H9 (cell line): ENCODE data around the gene OR13G1. TPM values are rescaled to one million over a fixed set of nuclear protein-coding genes. Genes with fewer than 3 reads are reported as not detected.

Experiments used
- DNase-seq: peaks from one replicate; pipeline ENCODE4 v3.0.0-alpha.2; 2017
- H2AFZ ChIP-seq: one replicate; pipeline ENCODE4 v1.6.1; 2013; ENCODE audit warnings: mild to moderate bottlenecking, low read length, control low read depth, moderate library complexity
- H2AK5ac ChIP-seq: 2 replicates; pipeline ENCODE4 v1.6.1; 2013; ENCODE audit warnings: low read length, control low read depth, mixed read lengths; ENCODE audit not compliant: insufficient read length
- H2BK120ac ChIP-seq: one replicate; pipeline ENCODE4 v1.6.1; 2013; ENCODE audit warnings: low read depth, mild to moderate bottlenecking, low read length, control low read depth, inconsistent platforms; ENCODE audit not compliant: poor library complexity, severe bottlenecking
- H2BK12ac ChIP-seq: 2 replicates; pipeline ENCODE4 v1.6.1; 2013; ENCODE audit warnings: low read length, control low read depth, mixed read lengths, low read depth; ENCODE audit not compliant: insufficient read length
- H2BK15ac ChIP-seq: 2 replicates; pipeline ENCODE4 v1.6.1; 2013; ENCODE audit warnings: low read depth, low read length, control low read depth
- H2BK20ac ChIP-seq: one replicate; pipeline ENCODE4 v1.6.1; 2013; ENCODE audit warnings: low read depth, mild to moderate bottlenecking, low read length, control low read depth, inconsistent platforms; ENCODE audit not compliant: poor library complexity, severe bottlenecking
- H2BK5ac ChIP-seq: 2 replicates; pipeline ENCODE4 v1.6.1; 2013; ENCODE audit warnings: low read length, control low read depth, mixed read lengths; ENCODE audit not compliant: insufficient read length
- H3K14ac ChIP-seq: 2 replicates; pipeline ENCODE4 v1.6.1; 2013; ENCODE audit warnings: low read length, control low read depth; ENCODE audit not compliant: insufficient read depth
- H3K18ac ChIP-seq: 2 replicates; pipeline ENCODE4 v1.6.1; 2013; ENCODE audit warnings: low read depth, mild to moderate bottlenecking, mixed read lengths, low read length, control low read depth; ENCODE audit not compliant: insufficient read length
- H3K23ac ChIP-seq: 2 replicates; pipeline ENCODE4 v1.6.1; 2013; ENCODE audit warnings: low read length, control low read depth, mixed read lengths, low read depth; ENCODE audit not compliant: insufficient read length
- H3K23me2 ChIP-seq: 2 replicates; pipeline ENCODE4 v1.6.1; 2013; ENCODE audit warnings: low read depth, mild to moderate bottlenecking, mixed read lengths, low read length, control low read depth; ENCODE audit not compliant: insufficient read length, poor library complexity, severe bottlenecking
- H3K27ac ChIP-seq: 2 replicates; pipeline ENCODE4 v1.5.1; 2013; ENCODE audit warnings: low read length, control low read depth, mixed read lengths, low read depth; ENCODE audit not compliant: insufficient read length
- H3K27me3 ChIP-seq: 2 replicates; pipeline ENCODE4 v1.6.1; 2013; ENCODE audit warnings: low read length, control low read depth, inconsistent platforms; ENCODE audit not compliant: insufficient read depth
- H3K4ac ChIP-seq: 2 replicates; pipeline ENCODE4 v1.6.1; 2013; ENCODE audit warnings: low read depth, mild to moderate bottlenecking, control low read depth, inconsistent platforms, low read length, moderate library complexity
- H3K4me1 ChIP-seq: 2 replicates; pipeline ENCODE4 v1.6.1; 2013; ENCODE audit warnings: low read length, control low read depth, inconsistent platforms; ENCODE audit not compliant: insufficient read depth
- H3K4me2 ChIP-seq: 2 replicates; pipeline ENCODE4 v1.6.1; 2013; ENCODE audit warnings: low read length, control low read depth, mixed read lengths; ENCODE audit not compliant: insufficient read length, insufficient read depth
- H3K56ac ChIP-seq: 2 replicates; pipeline ENCODE4 v1.6.1; 2013; ENCODE audit warnings: low read depth, mild to moderate bottlenecking, mixed read lengths, low read length, control low read depth; ENCODE audit not compliant: insufficient read length
- H3K79me1 ChIP-seq: 2 replicates; pipeline ENCODE4 v1.6.1; 2013; ENCODE audit warnings: low read depth, mild to moderate bottlenecking, moderate library complexity, low read length, control low read depth, inconsistent platforms; ENCODE audit not compliant: insufficient read depth, poor library complexity, severe bottlenecking
- H3K79me2 ChIP-seq: 2 replicates; pipeline ENCODE4 v1.6.1; 2013; ENCODE audit warnings: low read length, control low read depth, inconsistent platforms; ENCODE audit not compliant: insufficient read depth
- H3K9ac ChIP-seq: 2 replicates; pipeline ENCODE4 v1.6.1; 2013; ENCODE audit warnings: low read length, control low read depth, mixed read lengths; ENCODE audit not compliant: insufficient read length; ENCODE audit errors: extremely low read depth
- H3K9me3 ChIP-seq: one replicate; pipeline ENCODE4 v1.6.1; 2013; ENCODE audit warnings: low read depth, low read length, inconsistent platforms; ENCODE audit not compliant: control insufficient read depth
- H3T11ph ChIP-seq: one replicate; pipeline ENCODE4 v1.6.1; 2013; ENCODE audit warnings: mild to moderate bottlenecking, low read length, control low read depth, inconsistent platforms
- H4K20me1 ChIP-seq: one replicate; pipeline ENCODE4 v1.6.1; 2013; ENCODE audit not compliant: control insufficient read depth, insufficient read length, insufficient read depth
- H4K5ac ChIP-seq: 2 replicates; pipeline ENCODE4 v1.6.1; 2013; ENCODE audit warnings: low read depth, mild to moderate bottlenecking, mixed read lengths, low read length, control low read depth; ENCODE audit not compliant: insufficient read length
- H4K8ac ChIP-seq: replicated peaks from 2 replicates; pipeline ENCODE4 v1.6.1; 2013; ENCODE audit warnings: low read length, control low read depth, mixed read lengths, low read depth; ENCODE audit not compliant: insufficient read length
- H4K91ac ChIP-seq: 2 replicates; pipeline ENCODE4 v1.6.1; 2013; ENCODE audit warnings: low read depth, mild to moderate bottlenecking, moderate library complexity, mixed read lengths, low read length, control low read depth; ENCODE audit not compliant: insufficient read length
- H3K27ac Mint-ChIP-seq, 3 experiments: 2 replicates in 2 of 3; 3 replicates in 1 of 3; pipeline ENCODE4 v1.8.0; 2020 to 2021; ENCODE audit warnings: mixed read lengths in 3 of 3, mild to moderate bottlenecking in 1 of 3, moderate library complexity in 1 of 3
- H3K27me3 Mint-ChIP-seq: 2 replicates; pipeline ENCODE4 v1.8.0; 2021; ENCODE audit warnings: low read depth, mild to moderate bottlenecking, moderate library complexity, mixed read lengths
- H3K36me3 Mint-ChIP-seq, 3 experiments: 2 replicates in 2 of 3; 3 replicates in 1 of 3; pipeline ENCODE4 v1.8.0; 2020 to 2021; ENCODE audit warnings: low read depth in 3 of 3, mixed read lengths in 3 of 3; ENCODE audit not compliant: insufficient read depth in 1 of 3
- H3K4me1 Mint-ChIP-seq, 2 experiments: 2 replicates each; pipeline ENCODE4 v1.8.0; 2020; ENCODE audit warnings: mixed read lengths in 2 of 2
- H3K4me3 Mint-ChIP-seq, 2 experiments: 2 replicates in 1 of 2; 3 replicates in 1 of 2; pipeline ENCODE4 v1.8.0; 2020 to 2021; ENCODE audit warnings: mild to moderate bottlenecking in 2 of 2, mixed read lengths in 2 of 2, moderate library complexity in 1 of 2
- H3K9me3 Mint-ChIP-seq, 2 experiments: 2 replicates in 1 of 2; 3 replicates in 1 of 2; pipeline ENCODE4 v1.8.0; 2020; ENCODE audit warnings: mild to moderate bottlenecking in 2 of 2, mixed read lengths in 2 of 2, moderate library complexity in 1 of 2
- CTCF ChIP-seq: fragments of 200-600 bp; sonication (generic); conservative IDR thresholded peaks from 3 replicates; pipeline ENCODE4 v1.8.0; 2021; ENCODE audit warnings: antibody characterized with exemption, mild to moderate bottlenecking
- WGBS: extraction: QIAGEN DNeasy Blood & Tissue Kit; methylation state at CpG from one replicate; pipeline ENCODE4 v1.1.7; 2013; ENCODE audit warnings: missing lambda C conversion rate, low lambda C conversion rate, mixed read lengths; ENCODE audit not compliant: insufficient read length; ENCODE audit errors: extremely low coverage; 5-methylcytosine and 5-hydroxymethylcytosine counted together
- total RNA-seq: library from RNA; stranded (reverse); gene quantifications from 2 replicates; pipeline ENCODE4 v1.2.1, GENCODE V29; 2021

The OR13G1 gene
- total RNA-seq, 1 experiment from 2014 or later = not detected

- Histone ChIP-seq H3K4me1 (peaks cover 9% of the 10 kb centered on the region; the same call in 1 of the 2 replicates), H4K5ac (no peak overlapping the region), H4K91ac (no peak overlapping the region), H3K9ac (no peak overlapping the region), H3K79me1 (no peaks in the 10 kb centered on the region), H2AK5ac (no peak overlapping the region), H3K56ac (no peak overlapping the region), H3K18ac (no peak overlapping the region), H3K79me2 (no peaks in the 10 kb centered on the region), H4K8ac (no peak overlapping the region), H2AFZ (no peak overlapping the region), H2BK20ac (no peak overlapping the region), H2BK15ac (no peak overlapping the region), H3K23me2 (no peaks in the 10 kb centered on the region), H3K23ac (no peak overlapping the region), H3T11ph (no peak overlapping the region), H3K14ac (no peak overlapping the region), H3K27ac (no peak overlapping the region), H4K20me1 (no peaks in the 10 kb centered on the region), H3K4me2 (no peak overlapping the region), H2BK12ac (no peak overlapping the region), H3K27me3 (no peaks in the 10 kb centered on the region; the same call in 1 of the 2 replicates), H3K4ac (no peak overlapping the region), H2BK120ac (no peak overlapping the region), H3K9me3 (no peaks in the 10 kb centered on the region), H2BK5ac (no peak overlapping the region)
- no peaks in the 10 kb centered on the region; a peak in 1 of 7 replicates for H3K36me3 Mint-ChIP-seq
- H3K4me1 Mint-ChIP-seq = peaks cover 23 to 39% of the 10 kb centered on the region in 2 experiments
- no peak for TF ChIP-seq CTCF
- peaks cover 47% of the 10 kb centered on the region for H3K27me3 Mint-ChIP-seq
- WGBS = no CpG with 5 or more reads among the region's 5 CpGs
- DNase-seq = no peak
- no peak overlapping the region for H3K27ac Mint-ChIP-seq
- H3K9me3 Mint-ChIP-seq = no peaks in the 10 kb centered on the region; a peak in 2 of 5 replicates
- no peak overlapping the region for H3K4me3 Mint-ChIP-seq
These were observed 36.8 kb downstream of the OR13G1 start for GRCh38 chr1:247642742-247643141.
